ENCODE measurements around the gene TSHZ2. TPM values are rescaled to one million over a fixed set of nuclear protein-coding genes. Genes with fewer than 3 reads are reported as not detected.

TSHZ2 gene
- total and polyA plus RNA-seq, 2 donors (not counting 3 experiments of a cell fraction or from before 2014, with no cell fraction given): not detected

- DNase-seq (ENCODE audit: low read depth, low spot score) (no peak), FAIRE-seq (no peak)
- no peak overlapping the region for H3K4me2 ChIP-seq (ENCODE audit: insufficient read depth, low read length)
- H4K20me1 ChIP-seq (replicated peaks; ENCODE audit: control insufficient read depth, extremely low read depth, insufficient read depth, low read length): no peaks in the 10 kb centered on the region
- H3K27ac ChIP-seq (ENCODE audit: insufficient read depth, low read depth, low read length): no peak overlapping the region
- dilution Hi-C loops (cut with MboI; ENCODE audit: extremely low pct_ligation_motif_present, low sequenced_read_pairs): no loop called here
- POLR2A ChIA-PET: no interaction called here
- intact Hi-C loops (cut with micrococcal nuclease): no loop called here
- no peak overlapping the region for H3K9ac ChIP-seq (replicated peaks; ENCODE audit: extremely low read depth, insufficient read depth, low read length)
- no peaks in the 10 kb centered on the region for H3K9me3 ChIP-seq (replicated peaks; ENCODE audit: control insufficient read depth, insufficient read depth, low read length)
- no peaks in the 10 kb centered on the region for H3K36me3 ChIP-seq (ENCODE audit: control insufficient read depth in 2 of 2, extremely low read depth in 1 of 2, insufficient read depth in 2 of 2, low read length in 2 of 2)
- CTCF ChIA-PET: no interaction called here
- H2AFZ ChIP-seq (ENCODE audit: low read depth, low read length): no peak overlapping the region
- H3K4me1 ChIP-seq (ENCODE audit: control insufficient read depth, extremely low read depth, insufficient read depth, low read length): no peaks in the 10 kb centered on the region
- H3K79me2 ChIP-seq (ENCODE audit: control insufficient read depth, insufficient read depth, low read length): no peaks in the 10 kb centered on the region
- BruUV-seq (replicated peaks): no TSS peak
- H3K4me3 ChIP-seq (replicated peaks in 1 of 3; ENCODE audit: insufficient read depth in 1 of 3, low read depth in 1 of 3, low read length in 3 of 3): no peak overlapping the region
- H3K27me3 ChIP-seq (ENCODE audit: control insufficient read depth in 2 of 2, insufficient read depth in 2 of 2, low read length in 2 of 2): no peaks in the 10 kb centered on the region
- TF ChIP-seq POLR2A (IDR thresholded peaks at IDR 0.05; ENCODE audit: low read depth, low read length) (no peak), EZH2 (IDR thresholded peaks at IDR 0.05; ENCODE audit: borderline replicate concordance, low read depth, low read length, severe bottlenecking) (no peak)
- no peaks in the 10 kb centered on the region for H3K9me1 ChIP-seq (replicated peaks; ENCODE audit: control insufficient read depth, extremely low read depth, insufficient read depth, low read length)
These were observed 10.0 kb upstream of the TSHZ2 start for GRCh38 chr20:52962183-52962582.

GRCh38 chr20:52963131-52963530, 9.0 kb upstream of the TSHZ2 start:
- Histone ChIP-seq H4K20me1 (replicated peaks; ENCODE audit: control insufficient read depth, extremely low read depth, insufficient read depth, low read length) (no peaks in the 10 kb centered on the region), H3K27ac (ENCODE audit: insufficient read depth, low read depth, low read length) (no peak overlapping the region), H2AFZ (ENCODE audit: low read depth, low read length) (no peak overlapping the region), H3K79me2 (ENCODE audit: control insufficient read depth, insufficient read depth, low read length) (no peaks in the 10 kb centered on the region), H3K4me2 (ENCODE audit: insufficient read depth, low read length) (no peak overlapping the region), H3K4me1 (ENCODE audit: control insufficient read depth, extremely low read depth, insufficient read depth, low read length) (no peaks in the 10 kb centered on the region), H3K27me3 (ENCODE audit: control insufficient read depth in 2 of 2, insufficient read depth in 2 of 2, low read length in 2 of 2) (no peaks in the 10 kb centered on the region), H3K9ac (replicated peaks; ENCODE audit: extremely low read depth, insufficient read depth, low read length) (no peak overlapping the region), H3K9me1 (replicated peaks; ENCODE audit: control insufficient read depth, extremely low read depth, insufficient read depth, low read length) (no peaks in the 10 kb centered on the region), H3K9me3 (replicated peaks; ENCODE audit: control insufficient read depth, insufficient read depth, low read length) (no peaks in the 10 kb centered on the region), H3K36me3 (ENCODE audit: control insufficient read depth in 2 of 2, extremely low read depth in 1 of 2, insufficient read depth in 2 of 2, low read length in 2 of 2) (no peaks in the 10 kb centered on the region), H3K4me3 (replicated peaks in 1 of 3; ENCODE audit: insufficient read depth in 1 of 3, low read depth in 1 of 3, low read length in 3 of 3) (no peak overlapping the region)
- FAIRE-seq: no peak
- BruUV-seq (replicated peaks): no TSS peak
- ChIA-PET CTCF (no interaction called here), POLR2A (no interaction called here)
- DNase-seq (ENCODE audit: low read depth, low spot score): no peak
- TF ChIP-seq JUN (IDR thresholded peaks at IDR 0.05; ENCODE audit: borderline replicate concordance, insufficient read depth, insufficient read length, low read depth) (no peak), POLR2A (IDR thresholded peaks at IDR 0.05; ENCODE audit: low read depth, low read length) (no peak), POLR2AphosphoS5 (IDR thresholded peaks at IDR 0.05; ENCODE audit: insufficient read depth, low read depth, low read length) (no peak), MAX (IDR thresholded peaks at IDR 0.05; ENCODE audit: insufficient read depth, insufficient read length) (no peak), CTCF (IDR thresholded peaks at IDR 0.05; ENCODE audit: extremely low read depth in 1 of 2, insufficient read depth in 1 of 2, low read depth in 1 of 2, low read length in 2 of 2) (no peak), GATA2 (IDR thresholded peaks at IDR 0.05; ENCODE audit: insufficient read depth, insufficient read length, low read depth, low read length) (no peak), EZH2 (IDR thresholded peaks at IDR 0.05; ENCODE audit: borderline replicate concordance, low read depth, low read length, severe bottlenecking) (no peak), FOS (IDR thresholded peaks at IDR 0.05; ENCODE audit: borderline replicate concordance, insufficient read depth, low read length) (no peak)
- dilution Hi-C loops (cut with MboI; ENCODE audit: extremely low pct_ligation_motif_present, low sequenced_read_pairs) (no loop called here), intact Hi-C loops (cut with micrococcal nuclease) (no loop called here)
